Type B pancreatic cell (in vitro differentiated cells): Measurements from ENCODE around the gene PLA2G6. TPM values are rescaled to one million over a fixed set of nuclear protein-coding genes. Genes with fewer than 3 reads are reported as not detected.

Experiments used
- DNase-seq: peaks from one replicate; pipeline ENCODE4 v3.0.0; 2021; ENCODE audit warnings: mixed read lengths; ENCODE audit not compliant: unreplicated experiment; ENCODE audit errors: extremely low spot score
- H3K27ac Mint-ChIP-seq: 2 replicates; pipeline ENCODE4 v1.8.0; 2021; ENCODE audit warnings: mild to moderate bottlenecking, mixed read lengths
- H3K27me3 Mint-ChIP-seq: 2 replicates; pipeline ENCODE4 v1.8.0; 2021; ENCODE audit warnings: mixed read lengths
- H3K36me3 Mint-ChIP-seq: 2 replicates; pipeline ENCODE4 v1.8.0; 2021; ENCODE audit warnings: mixed read lengths
- H3K4me1 Mint-ChIP-seq: one replicate; pipeline ENCODE4 v1.8.0; 2021; ENCODE audit warnings: mixed read lengths; ENCODE audit not compliant: unreplicated experiment
- H3K4me3 Mint-ChIP-seq: 2 replicates; pipeline ENCODE4 v1.8.0; 2021; ENCODE audit warnings: mild to moderate bottlenecking, mixed read lengths
- H3K9me3 Mint-ChIP-seq: 2 replicates; pipeline ENCODE4 v1.8.0; 2021; ENCODE audit warnings: mixed read lengths
- total RNA-seq: library from RNA; stranded (reverse); gene quantifications from 2 replicates; pipeline ENCODE4 v1.2.1, GENCODE V29; 2021; ENCODE audit warnings: low replicate concordance
- TF ChIP-seq, protein P1 (sequence below): fragments of 200-600 bp; sonication (generic); conservative IDR thresholded peaks from 2 replicates; pipeline ENCODE4 v1.5.0; 2021; ENCODE audit warnings: antibody characterized with exemption, mild to moderate bottlenecking

Gene PLA2G6
- total RNA-seq, 1 donor from 2014 or later, result 64.1 TPM

DNA sequence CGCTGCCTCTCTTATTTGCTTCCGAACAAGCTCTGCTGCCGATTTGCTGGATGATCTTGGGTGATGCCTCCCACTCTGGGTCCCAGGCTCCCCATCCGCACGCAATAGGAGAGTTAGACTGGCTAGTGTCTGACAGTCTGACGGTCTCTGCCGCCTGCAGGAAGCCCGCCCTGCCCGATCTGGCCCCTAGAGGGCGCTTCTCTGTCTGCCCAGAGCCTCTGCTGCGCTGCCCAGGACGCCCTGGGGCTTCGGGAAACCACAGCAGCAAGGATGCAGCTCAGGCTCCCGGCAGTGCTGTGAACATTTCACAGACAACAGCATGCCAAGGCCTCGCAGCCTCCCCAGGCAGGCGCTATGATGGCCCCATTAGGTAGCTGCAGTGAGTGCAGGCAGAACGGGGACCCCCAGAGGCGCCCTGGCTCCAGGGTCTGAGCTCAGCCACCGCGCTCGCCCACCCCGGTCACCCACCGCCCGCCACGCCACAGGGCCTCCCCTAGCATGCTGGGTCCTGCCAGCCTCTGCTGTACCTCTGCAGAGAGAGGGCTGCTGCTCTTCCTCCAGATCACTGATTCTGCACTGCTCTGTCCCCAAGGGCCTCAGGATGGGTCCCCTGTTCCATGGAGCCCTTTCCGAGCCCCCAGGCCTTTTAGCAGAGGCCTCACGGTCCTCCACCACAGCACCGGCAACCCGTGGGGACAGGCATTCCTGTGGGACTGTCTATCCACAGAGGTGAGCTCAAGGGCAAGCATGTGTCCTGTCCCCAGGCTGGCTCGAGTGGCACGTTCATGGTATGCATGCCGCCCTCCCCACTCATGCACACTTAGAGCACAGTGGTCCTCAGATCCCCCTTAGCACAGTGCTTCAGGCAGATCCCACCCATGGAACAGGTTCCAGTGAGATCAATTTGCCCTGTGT lies 66.9 kb downstream of the PLA2G6 start:
- H3K4me3 Mint-ChIP-seq, result peak overlapping the region; percentile 76
- peaks cover 4% of the 10 kb centered on the region for H3K36me3 Mint-ChIP-seq
- TF ChIP-seq, protein P1, sequence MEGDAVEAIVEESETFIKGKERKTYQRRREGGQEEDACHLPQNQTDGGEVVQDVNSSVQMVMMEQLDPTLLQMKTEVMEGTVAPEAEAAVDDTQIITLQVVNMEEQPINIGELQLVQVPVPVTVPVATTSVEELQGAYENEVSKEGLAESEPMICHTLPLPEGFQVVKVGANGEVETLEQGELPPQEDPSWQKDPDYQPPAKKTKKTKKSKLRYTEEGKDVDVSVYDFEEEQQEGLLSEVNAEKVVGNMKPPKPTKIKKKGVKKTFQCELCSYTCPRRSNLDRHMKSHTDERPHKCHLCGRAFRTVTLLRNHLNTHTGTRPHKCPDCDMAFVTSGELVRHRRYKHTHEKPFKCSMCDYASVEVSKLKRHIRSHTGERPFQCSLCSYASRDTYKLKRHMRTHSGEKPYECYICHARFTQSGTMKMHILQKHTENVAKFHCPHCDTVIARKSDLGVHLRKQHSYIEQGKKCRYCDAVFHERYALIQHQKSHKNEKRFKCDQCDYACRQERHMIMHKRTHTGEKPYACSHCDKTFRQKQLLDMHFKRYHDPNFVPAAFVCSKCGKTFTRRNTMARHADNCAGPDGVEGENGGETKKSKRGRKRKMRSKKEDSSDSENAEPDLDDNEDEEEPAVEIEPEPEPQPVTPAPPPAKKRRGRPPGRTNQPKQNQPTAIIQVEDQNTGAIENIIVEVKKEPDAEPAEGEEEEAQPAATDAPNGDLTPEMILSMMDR, result peak; percentile 98
- no peaks in the 10 kb centered on the region for H3K9me3 Mint-ChIP-seq
- peak; percentile 91 for DNase-seq
- H3K4me1 Mint-ChIP-seq, result peaks cover 8% of the 10 kb centered on the region
- peak overlapping the region; percentile 86 for H3K27ac Mint-ChIP-seq
- H3K27me3 Mint-ChIP-seq, result no peaks in the 10 kb centered on the region

DNA sequence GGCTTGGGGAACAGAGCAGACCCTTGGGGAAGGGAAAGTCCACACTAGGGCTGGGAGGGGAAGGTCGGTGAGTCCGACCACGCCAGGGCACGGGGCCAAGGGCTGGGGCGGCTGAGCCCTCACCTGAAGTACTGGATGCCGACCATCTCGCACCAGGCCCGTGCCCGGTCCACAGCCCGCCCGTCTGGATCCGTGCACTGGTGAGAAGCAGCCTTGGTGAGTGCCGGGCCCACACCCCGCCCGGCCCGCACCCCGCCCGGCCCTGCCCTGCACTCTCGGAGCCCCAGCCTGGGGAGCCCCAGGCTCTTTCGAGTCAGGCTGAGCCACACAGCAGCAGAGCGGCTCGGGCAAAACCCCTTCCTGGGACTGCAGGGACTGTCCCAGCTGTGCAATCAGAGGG lies 69.2 kb downstream of the PLA2G6 start:
- no peak for DNase-seq
- TF ChIP-seq, protein P1, result no peak
- no peaks in the 10 kb centered on the region for H3K9me3 Mint-ChIP-seq
- H3K36me3 Mint-ChIP-seq, result peaks cover 4% of the 10 kb centered on the region
- H3K4me1 Mint-ChIP-seq, result peaks cover 18% of the 10 kb centered on the region
- H3K4me3 Mint-ChIP-seq, result no peak overlapping the region
- H3K27me3 Mint-ChIP-seq, result no peaks in the 10 kb centered on the region
- H3K27ac Mint-ChIP-seq, result no peak overlapping the region

DNA sequence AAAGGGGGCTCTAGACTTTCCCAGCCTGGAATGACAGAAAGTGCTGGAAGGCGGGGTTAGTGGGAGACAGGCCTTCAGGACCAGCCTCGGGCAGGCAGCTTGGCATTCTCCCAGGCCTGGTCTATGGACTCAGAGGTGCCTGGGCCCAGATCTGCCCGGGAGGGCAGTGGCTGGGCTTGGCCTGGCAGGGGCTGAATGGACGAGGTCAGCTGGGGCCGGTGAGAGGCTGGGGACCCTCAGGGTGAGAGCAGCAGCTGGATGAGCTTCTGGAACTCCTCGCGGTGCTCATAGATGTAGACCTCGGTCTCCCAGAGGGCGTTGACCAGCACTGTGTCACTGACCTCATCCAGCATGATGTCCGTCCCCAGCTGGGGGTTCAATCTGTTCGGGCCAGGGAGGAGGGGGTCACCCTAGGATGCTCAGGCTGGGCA lies 69.7 kb downstream of the PLA2G6 start:
- DNase-seq, result no peak
- Mint-ChIP-seq H3K27me3 (no peaks in the 10 kb centered on the region), H3K4me3 (no peak overlapping the region), H3K36me3 (peaks cover 4% of the 10 kb centered on the region), H3K27ac (no peak overlapping the region), H3K9me3 (no peaks in the 10 kb centered on the region), H3K4me1 (peaks cover 18% of the 10 kb centered on the region)
- TF ChIP-seq, protein P1, result no peak

DNA sequence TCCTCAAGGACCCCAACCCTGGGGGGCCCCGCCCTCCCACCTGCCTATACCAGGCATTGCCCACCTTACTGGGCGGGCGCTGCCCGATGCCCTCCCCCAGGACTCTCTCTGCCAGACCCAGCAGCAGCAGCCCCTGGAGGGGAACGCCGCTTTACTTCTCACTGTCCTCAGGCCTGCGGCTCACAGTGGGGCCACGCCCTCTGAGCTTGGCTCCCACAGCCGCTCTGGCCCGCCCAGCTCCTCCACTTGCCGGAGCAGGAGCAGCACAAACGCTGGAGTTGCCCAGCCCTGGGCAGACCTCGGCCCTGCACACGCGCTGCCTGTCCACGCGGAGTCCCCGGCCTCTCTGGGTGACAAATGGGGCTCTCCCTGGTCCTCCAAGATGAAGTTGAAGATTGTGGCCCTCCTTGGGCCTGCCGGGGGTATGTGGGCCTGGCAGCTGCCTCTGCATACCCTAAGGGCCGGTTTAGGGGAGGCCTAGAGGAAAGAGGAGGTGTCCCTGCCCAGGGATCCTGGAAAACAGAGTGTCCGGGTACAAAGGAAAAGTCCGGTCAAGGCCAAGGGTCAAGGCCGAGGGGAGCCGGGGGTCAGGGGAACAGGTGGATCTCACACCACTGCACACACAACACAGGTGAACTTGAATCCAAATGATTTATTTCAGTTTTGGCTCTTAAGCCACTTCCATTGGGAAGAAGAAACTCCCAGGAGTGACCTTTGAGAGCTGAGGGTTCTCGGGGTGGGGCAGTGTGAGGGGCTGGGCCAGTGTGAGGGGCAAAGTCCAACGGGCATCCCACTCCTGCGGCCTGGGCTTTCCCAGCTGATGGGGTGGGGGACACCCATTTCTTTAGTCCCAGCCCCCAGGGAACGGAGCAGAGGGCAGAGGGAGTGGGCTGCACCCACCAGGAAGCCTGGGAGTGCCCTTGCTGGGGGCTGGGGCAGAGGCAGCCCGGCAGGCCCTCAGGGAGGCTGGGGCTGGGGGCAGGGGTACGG lies 70.5 kb downstream of the PLA2G6 start:
- Mint-ChIP-seq H3K4me3 (peak overlapping the region; percentile 69), H3K27me3 (no peaks in the 10 kb centered on the region), H3K27ac (peak overlapping the region; percentile 83), H3K9me3 (no peaks in the 10 kb centered on the region), H3K4me1 (peaks cover 22% of the 10 kb centered on the region), H3K36me3 (peaks cover 4% of the 10 kb centered on the region)
- DNase-seq, result peak; percentile 68
- TF ChIP-seq, protein P1, result no peak

DNA sequence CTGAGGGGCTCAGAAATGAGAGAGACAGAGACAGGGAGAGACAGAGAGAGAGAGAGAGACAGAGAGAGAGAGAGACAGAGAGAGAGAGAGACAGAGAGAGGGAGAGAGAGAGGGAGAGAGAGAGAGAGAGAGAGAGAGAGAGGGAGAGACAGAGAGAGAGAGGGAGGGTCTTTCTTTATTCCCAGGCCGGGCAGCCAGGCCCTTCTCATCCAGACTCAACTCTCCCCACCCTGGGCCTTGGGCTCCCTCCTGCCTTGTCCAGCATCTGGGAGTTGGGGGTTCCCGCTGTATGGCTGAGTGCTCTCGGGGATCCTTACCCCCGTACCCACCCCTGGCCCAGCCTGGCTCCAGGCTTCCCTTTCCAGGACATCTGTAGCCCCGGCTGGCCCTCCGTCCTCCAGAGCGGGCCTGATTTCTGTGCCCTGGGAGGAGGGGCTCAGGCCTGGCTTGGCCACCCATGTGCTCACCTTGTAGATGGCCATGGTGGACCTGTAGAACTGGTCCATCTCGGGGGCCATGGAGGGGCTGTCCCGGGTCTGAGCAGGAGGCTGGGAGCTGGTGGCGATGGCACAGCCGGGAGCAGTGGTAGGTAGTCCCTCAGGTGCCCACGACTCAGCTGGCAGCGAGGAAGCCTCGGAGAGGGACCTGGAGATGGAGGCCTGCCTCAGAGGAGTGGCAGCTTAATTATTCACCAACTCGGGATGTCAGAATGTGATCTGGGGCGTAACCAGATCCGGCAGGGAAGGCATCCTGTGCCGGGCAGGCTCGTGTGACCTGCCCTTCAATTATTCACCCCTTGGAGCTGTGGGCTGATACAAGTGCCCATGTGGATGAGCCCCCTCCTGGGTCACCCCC lies 71.4 kb downstream of the PLA2G6 start, which contains the start of gene BAIAP2L2:
Gene BAIAP2L2 (minus strand): TSS at position 677 of the 855 bp plus-strand sequence. CDS start 159 bp downstream, at position 518.
- H3K27ac Mint-ChIP-seq, result peak within 1 kb of the TSS; percentile 83
- no peaks in the 10 kb centered on the region for H3K9me3 Mint-ChIP-seq
- no peaks in the 10 kb centered on the region for H3K27me3 Mint-ChIP-seq
- no peak for DNase-seq
- H3K4me1 Mint-ChIP-seq, result peaks cover 22% of the 10 kb centered on the region
- TF ChIP-seq, protein P1, result no peak
- peak within 1 kb of the TSS; percentile 69 for H3K4me3 Mint-ChIP-seq
- peaks cover 4% of the 10 kb centered on the region for H3K36me3 Mint-ChIP-seq
